Measurements from ENCODE around the gene B3GNT2. TPM values are rescaled to one million over a fixed set of nuclear protein-coding genes. Genes with fewer than 3 reads are reported as not detected.

B3GNT2 gene
- total RNA-seq, 4 donors from 2014 or later, result 16.6 to 29.4 (median 24.0) TPM

DNA sequence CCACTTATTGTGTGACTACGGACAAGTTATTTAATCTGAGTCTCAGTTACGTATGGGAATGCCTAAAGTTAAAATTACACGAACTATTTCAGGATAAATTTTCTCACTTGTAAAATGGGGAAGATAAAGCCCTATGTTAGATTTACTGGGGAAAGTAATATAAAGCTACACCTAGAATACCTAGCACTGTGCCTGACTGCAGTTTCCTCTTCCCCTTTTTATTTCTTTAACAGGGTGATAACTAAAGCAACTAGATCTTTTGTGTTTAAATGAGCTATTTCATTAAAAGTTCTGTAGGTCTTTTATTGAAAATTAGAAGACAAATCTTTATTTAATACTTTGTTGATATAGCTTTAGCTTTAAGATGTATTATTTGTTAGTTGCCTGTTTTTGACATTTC, 5.0 kb downstream of the B3GNT2 start:
- no peak for ATAC-seq (ENCODE audit: low FRiP score)
- TF ChIP-seq CTCF (IDR thresholded peaks at IDR 0.05), result no peak
- no peak for DNase-seq (ENCODE audit: low spot score)

DNA sequence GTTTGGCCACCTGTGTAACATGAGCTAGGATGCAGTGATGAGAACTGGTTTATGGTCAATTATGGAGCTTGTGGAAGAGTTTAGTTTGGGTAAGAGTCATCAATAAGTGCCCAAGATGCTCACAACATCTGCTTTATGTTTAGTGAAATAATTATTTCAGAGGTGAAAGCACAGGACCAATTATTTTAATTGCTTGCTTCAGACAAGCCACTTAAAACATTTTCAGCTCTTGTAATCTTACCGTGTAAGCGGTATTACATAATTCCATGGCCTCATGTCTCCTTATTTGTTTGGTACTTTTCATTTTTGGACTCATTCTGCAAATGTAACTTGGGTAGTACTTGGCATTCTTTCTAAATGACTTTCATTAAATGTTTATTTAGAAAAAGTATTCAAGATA, 5.4 kb downstream of the B3GNT2 start:
- DNase-seq (ENCODE audit: low spot score), result no peak
- ATAC-seq (ENCODE audit: low FRiP score), result no peak
- no peak for TF ChIP-seq CTCF (IDR thresholded peaks at IDR 0.05)

GRCh38 chr2:62202019-62202722, 6.3 kb downstream of the B3GNT2 start:
- no peak for ATAC-seq (ENCODE audit: low FRiP score)
- no peak for TF ChIP-seq CTCF (IDR thresholded peaks at IDR 0.05)

DNA sequence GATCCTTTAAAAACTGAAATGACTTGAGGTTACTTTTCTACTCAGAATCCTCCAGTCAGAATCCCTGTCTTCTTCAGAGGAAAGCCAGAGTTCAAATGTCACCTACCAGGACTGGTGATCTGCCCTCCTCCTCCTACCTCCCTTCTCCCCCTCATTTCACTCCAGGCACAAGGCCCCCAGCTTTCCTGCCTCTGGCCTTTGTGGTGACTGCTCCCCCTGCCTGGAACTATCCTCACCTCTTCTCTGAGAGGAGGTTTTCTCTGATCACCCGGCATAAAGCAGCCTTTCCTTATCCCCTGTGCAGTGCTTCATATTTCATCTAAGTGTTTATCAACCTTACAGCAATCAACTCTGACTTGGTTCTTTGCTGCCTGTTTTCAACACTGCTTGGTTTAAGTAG, 6.8 kb downstream of the B3GNT2 start:
- ATAC-seq (ENCODE audit: low FRiP score), result no peak
- no peak for DNase-seq (ENCODE audit: low spot score)
- no peak for TF ChIP-seq CTCF (IDR thresholded peaks at IDR 0.05)

More at GRCh38 chr2:62202019-62202722, 6.3 kb downstream of the B3GNT2 start:
- no peak for DNase-seq (ENCODE audit: low spot score)

DNA sequence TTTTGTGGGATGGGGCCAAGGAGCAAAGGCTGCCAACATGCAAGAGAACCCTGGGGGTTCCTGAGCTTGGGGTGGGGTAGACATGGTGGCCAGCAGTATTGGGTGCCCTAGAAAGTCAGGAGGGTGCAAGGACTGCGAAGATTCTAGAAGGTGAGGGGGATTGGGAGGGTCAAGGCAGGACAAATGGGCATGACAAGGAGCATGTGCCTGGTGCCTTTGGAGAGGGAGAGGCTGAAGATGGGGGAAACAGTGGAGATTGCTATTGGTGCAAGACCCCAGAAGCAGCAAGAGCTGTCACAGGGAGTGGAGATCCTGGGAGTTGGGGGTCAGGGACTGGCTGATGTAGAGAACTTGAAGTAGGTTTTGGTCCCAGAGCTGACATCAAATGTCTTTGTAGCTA, 7.5 kb downstream of the B3GNT2 start:
- TF ChIP-seq CTCF (IDR thresholded peaks at IDR 0.05), result no peak
- ATAC-seq (ENCODE audit: low FRiP score) (no peak), DNase-seq (ENCODE audit: low spot score) (no peak)

- no peak for TF ChIP-seq CTCF (IDR thresholded peaks at IDR 0.05)
- ATAC-seq (ENCODE audit: low FRiP score) (no peak), DNase-seq (ENCODE audit: low spot score) (no peak)
Observed at GRCh38 chr2:62204998-62205496, 9.1 kb downstream of the B3GNT2 start.

- no peak for TF ChIP-seq CTCF (IDR thresholded peaks at IDR 0.05)
- DNase-seq (ENCODE audit: low spot score) (no peak), ATAC-seq (ENCODE audit: low FRiP score) (no peak)
Observed at GRCh38 chr2:62205554-62205953, 9.6 kb downstream of the B3GNT2 start.
